GM21526 (cell line): ENCODE data around the gene INPP5A.

Source experiments
- ATAC-seq: cut with Tn5 transposase; IDR thresholded peaks from one replicate; pipeline ENCODE4 v1.9.1; 2021; ENCODE audit warnings: moderate library complexity; ENCODE audit not compliant: unreplicated experiment, low FRiP score

INPP5A gene

GRCh38 chr10:132607961-132608495, 70.4 kb downstream of the INPP5A start:
- ATAC-seq: no peak

DNA sequence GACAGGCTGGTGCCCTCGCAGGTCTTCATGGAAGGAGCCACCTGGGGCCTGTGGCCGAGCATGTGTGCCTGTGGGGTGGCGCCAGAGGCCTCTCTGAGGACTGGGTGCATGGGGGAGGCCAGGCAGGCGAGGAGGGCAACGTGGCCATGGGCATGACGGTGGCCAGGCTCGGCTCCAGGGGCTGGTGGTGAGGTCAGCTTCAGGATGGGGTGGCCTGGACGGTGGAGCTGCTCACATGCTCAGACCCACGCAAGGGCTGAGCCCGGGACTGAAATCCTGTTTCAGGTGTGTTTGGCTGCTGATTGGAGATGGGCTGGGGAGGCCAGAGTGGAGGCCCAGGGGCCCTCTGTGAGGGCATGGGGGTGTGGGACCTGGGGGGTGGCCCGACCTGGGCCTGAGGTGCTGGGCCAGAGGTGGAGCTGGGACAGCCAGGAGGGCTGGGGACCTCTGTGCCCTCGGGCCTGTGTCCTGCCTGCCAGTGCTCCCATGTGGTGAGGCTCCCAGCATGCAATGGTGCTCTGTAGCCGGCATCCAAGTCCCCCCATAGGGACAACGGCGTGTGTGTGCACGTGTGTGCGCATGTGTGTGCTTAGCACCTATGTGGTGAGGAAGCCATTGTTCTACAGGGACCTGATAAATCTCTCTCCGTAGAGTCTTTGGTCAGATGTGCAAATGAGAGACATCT, 71.1 kb downstream of the INPP5A start:
- no peak for ATAC-seq

- ATAC-seq: no peak
These were observed 71.6 kb downstream of the INPP5A start for GRCh38 chr10:132609211-132609610.

GRCh38 chr10:132610071-132610701, 72.6 kb downstream of the INPP5A start:
- no peak for ATAC-seq

- ATAC-seq: no peak
These were observed 73.7 kb downstream of the INPP5A start for GRCh38 chr10:132611026-132611910.

- ATAC-seq: no peak
These were observed 74.4 kb downstream of the INPP5A start for GRCh38 chr10:132611986-132612385.

DNA sequence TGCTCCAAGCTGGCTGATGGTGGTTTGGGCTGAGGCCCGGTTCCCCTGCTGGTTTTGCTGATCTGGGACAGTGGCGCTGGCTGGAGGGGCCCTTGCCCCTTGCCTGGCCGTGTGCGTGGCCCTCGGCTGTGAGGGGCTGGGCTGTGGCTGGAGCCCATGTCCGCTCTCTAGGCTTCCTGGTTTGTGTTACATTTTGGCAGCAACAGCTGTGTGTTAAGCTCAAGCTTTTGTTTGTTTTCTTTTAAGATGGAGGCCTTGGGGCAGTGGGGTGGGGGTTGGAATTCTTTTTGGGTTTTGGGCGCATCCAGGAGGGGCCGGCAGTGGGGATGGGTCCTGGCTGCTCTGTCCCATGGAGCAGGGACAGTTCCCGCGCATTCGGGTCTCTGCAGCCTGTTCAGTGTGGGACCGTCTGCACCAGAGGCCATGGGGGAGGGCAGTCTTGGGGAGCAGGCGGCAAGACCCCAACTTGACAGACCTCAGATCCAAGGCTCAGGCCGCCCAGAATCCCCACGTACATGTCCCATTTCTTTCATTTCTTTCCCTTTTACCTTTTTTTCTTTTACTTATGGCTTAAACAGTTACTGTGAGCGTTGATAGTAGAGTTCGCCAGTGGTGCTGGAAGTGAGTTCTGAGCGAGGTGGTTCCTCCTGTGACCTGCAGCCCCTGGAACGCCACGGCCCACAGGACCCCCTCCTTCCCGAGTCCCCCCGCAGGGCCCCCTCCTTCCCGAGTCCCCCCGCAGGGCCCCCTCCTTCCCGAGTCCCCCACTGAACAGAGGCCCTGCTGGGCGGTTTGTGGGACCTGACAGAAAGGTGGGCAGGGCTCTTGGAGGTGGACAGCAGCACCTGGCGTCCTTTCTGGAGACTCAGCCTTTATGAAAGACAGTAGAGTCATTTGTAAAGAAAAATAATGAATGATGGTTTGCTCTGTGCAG, 75.3 kb downstream of the INPP5A start:
- ATAC-seq: no peak

- no peak for ATAC-seq
These were observed 76.2 kb downstream of the INPP5A start for GRCh38 chr10:132613566-132614348.

GRCh38 chr10:132614431-132615340, 77.1 kb downstream of the INPP5A start:
- ATAC-seq: no peak

DNA sequence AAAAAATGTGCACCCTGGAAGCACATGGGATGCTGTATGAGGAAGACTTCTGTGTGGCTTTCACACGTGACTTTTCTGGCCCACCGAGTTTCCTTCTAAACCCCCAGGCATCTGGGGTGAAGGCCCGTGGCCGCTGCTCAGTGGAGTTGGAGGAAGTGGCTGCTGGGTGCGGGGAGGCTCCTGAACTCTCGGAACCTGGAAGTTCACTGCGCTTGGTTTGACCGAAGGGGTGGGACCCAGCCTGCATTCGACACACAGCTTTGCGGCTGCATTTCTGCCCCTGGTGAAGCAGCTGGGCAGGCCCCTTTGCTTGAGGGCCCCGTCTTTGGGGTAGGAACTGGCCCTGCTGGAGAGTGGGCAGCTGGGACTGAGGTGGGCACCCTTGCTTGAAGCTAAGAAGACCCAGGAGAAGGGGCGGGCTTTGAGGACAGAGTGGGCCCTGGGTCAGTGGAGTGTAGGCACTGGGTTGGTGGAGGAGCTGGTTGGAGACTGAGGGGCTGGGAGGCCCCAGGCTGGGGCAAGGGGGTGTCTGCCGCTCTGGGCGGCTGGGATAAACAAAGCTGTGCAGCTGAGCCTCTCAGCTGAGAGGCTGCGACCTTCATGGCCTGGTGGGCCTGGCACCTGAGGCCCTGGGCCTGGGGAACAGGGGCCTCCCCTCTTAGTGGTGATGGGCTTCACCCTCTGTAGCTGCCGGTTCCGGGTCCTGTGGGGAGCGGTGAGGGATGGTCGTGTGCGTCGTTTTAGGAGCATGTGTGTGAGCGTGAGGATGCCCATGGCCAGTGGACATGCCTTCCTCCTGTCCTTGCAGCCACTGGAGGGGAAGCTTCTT, 78.0 kb downstream of the INPP5A start:
- ATAC-seq: no peak

GRCh38 chr10:132616170-132616995, 78.8 kb downstream of the INPP5A start:
- ATAC-seq: no peak

GRCh38 chr10:132616996-132617736, 79.6 kb downstream of the INPP5A start:
- ATAC-seq: no peak

- no peak for ATAC-seq
These were observed 80.1 kb downstream of the INPP5A start for GRCh38 chr10:132617737-132618052.

DNA sequence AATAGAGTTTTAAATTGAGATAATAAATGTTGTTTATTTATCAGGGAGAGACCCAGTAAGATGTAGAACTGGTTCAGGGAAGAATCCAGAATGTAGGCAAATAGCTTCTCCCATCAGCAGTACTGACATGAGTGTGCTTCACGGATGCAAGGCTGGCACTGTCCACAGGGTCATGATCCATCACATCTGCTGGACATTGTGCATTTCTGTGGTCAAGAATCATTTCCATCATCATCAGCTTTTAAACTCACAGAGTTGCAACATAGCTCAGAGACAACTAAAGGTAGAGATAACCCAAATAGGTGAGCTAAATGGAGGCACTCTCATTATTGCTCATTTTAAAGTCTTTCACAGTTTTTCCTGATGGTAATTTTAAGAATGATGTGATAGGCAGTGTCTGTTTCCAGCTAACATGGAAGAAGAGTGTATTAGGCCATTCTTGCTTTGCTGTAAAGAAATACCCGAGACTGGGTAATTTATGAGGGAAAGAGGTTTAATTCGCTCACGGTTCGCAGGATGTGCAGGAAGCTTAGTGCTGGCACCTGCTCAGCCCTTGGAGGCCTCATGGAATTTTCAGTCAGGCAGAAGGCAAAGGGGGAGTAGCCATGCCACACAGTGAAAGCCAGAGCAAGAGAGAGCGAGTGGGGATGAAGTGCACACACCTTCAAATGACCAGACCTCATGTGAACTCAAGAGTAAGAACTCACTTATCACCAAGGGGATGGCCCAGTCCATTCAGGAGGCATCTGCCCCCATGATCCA, 80.8 kb downstream of the INPP5A start:
- no peak for ATAC-seq

GRCh38 chr10:132619927-132620326, 82.3 kb downstream of the INPP5A start:
- ATAC-seq: no peak
